GM12892 (cell line): ENCODE data around the gene S100A8.

Experiments
- POLR2A ChIP-seq: IDR thresholded peaks from 2 replicates; pipeline ENCODE4 v1.6.1; 2011; ENCODE audit warnings: low read depth, low read length, control low read depth
- POLR2AphosphoS5 ChIP-seq: IDR thresholded peaks from 2 replicates; pipeline ENCODE4 v1.6.1; 2011; ENCODE audit warnings: low read depth, low read length, control low read depth

DNA sequence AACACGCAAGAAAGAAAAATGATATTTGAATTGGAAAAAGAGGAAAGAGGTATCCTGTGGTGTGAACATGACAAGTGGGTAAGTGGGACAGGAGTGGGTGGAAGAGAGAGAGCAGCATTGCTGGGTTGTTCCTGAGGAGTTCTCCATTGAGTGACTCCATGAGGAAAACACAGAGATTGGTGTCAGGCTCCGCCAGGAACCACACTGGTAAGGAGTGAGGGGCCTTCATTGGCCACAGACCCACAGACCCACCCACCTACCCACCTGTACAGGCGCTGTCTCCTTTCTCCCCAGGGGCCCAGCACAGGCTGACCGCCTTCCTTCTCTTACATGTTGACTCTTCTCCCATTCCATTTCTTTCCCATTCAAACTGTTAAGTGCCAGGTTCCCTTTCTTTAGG, 46.4 kb upstream of the S100A8 start:
- TF ChIP-seq POLR2A = no peak
- no peak for TF ChIP-seq POLR2AphosphoS5
